ENCODE measurements around the gene ERCC1.

The ERCC1 gene

DNA sequence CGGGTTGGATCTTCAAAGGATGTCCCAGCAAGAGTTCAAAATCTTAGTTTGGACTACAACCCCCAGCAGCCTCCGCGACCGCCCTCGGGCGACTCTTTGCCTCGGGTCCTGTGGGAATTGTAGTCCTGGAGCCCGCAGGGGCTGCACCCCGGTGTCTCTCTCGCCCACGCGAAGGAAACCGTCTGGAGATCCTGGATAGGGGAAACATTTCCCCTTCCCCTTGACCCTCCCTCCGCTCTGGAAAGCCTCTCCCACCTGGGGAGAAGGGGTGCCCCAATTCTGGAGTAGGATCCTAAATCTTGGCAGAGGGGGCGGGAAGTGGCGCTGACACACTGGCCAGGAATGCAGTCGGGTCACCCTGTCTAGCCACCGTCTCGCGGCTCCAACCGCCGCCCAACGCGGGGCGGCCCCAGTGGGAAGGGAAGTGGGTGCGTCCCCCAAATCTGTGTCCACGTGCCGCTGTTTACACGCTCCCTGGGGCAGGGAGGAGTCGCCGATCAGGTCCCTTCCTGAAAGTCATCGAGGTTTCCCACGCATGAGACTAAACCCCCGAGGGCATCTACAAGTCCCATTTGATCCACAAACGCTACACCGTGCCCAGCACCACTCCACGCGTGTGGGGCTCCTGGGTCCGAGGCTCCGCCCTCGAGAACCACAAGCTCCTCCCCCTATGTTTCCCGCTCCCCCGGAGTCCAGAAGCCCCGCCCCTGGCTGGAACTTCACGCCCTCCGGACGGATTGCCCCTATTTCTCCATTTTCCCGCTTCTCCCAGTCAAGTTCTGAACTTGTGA, 18.1 kb downstream of the ERCC1 start:
- H3K27me3 ChIP-seq (replicated peaks in 2 of 5; ENCODE audit: control insufficient read depth in 4 of 5, insufficient read depth in 5 of 5, low read length in 4 of 5): peaks cover 0 to 32% (median 21%) of the 10 kb centered on the region in 5 experiments
- peaks cover 0 to 10% (median 1%) of the 10 kb centered on the region in 4 experiments for H3K36me3 ChIP-seq (ENCODE audit: control insufficient read depth in 4 of 4, insufficient read depth in 4 of 4, low read length in 3 of 4)
- under 1% methylated on average over 37 of the region's 48 CpGs for whole genome bisulfite sequencing (ENCODE audit: insufficient coverage)
- no peaks in the 10 kb centered on the region for H3K9me3 ChIP-seq (ENCODE audit: control extremely low read depth in 1 of 5, control insufficient read depth in 4 of 5, insufficient read depth in 2 of 5, low read depth in 1 of 5, low read length in 4 of 5)
- POLR2A ChIA-PET: no interaction called here
- peak overlapping the region; percentile 70 to 92 (median 83) for H3K4me3 ChIP-seq (ENCODE audit: control insufficient read depth in 1 of 7, extremely low read depth in 1 of 7, insufficient read depth in 4 of 7, low read depth in 2 of 7, low read length in 6 of 7)
- peaks cover 5 to 38% (median 38%) of the 10 kb centered on the region in 4 experiments for H3K4me1 ChIP-seq (ENCODE audit: control extremely low read depth in 1 of 4, control insufficient read depth in 4 of 4, insufficient read depth in 4 of 4, low read length in 3 of 4)
- H3K27ac ChIP-seq (ENCODE audit: insufficient read depth in 1 of 2, low read depth in 1 of 2, low read length in 2 of 2, poor library complexity in 1 of 2, severe bottlenecking in 2 of 2): peak overlapping the region; percentile 96 to 99
- CTCF ChIA-PET: interaction anchor here (3.0 to 6.7 kb wide), 4 partner anchors 11 to 80 kb away, joined by 11 to 65 read pairs (median 25); no protein-coding TSS in a partner anchor
- DNase-seq: peak; percentile 73 to 85 (median 78)

DNA sequence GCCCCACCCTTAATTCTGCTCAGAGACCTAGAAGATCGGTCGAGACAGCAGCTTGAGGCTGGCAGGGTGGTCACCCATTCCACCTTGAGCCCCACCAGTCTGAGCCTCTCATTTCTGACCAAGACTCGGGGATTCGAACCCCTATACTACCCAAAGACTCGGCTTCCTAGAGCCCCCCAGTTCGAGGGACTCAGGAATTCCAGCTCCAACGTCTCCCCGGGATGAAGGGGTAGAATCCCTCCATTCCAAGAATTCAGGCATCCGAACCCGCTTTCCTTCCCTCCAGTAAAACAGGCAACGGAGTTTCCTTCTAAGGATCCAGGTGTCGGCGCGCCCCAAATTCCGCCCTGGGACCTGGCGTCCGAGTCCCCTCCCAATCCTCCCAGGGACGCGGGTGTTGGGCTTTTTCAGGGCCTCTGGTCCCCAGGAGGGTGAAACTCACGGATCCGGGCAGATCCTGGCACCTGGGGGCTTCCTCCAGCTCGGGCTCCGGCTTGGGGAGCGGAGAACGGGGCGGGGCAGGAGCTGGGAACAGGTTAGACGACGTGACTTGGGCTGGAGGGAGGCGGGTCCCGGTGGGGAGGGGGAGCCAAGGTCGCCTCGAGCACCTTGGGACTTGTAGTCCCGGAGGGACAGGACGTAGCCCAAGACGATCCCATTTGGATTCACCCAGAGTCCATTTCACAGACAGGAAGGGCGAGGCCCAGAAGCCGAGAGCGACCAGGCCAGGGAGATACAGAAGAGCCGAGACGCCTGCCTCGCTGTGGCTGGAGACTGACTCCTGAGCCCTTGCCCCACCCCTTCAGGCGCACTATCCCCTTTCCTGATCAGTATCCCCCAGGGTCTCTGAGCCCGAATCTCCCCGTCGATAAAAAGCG, 18.9 kb downstream of the ERCC1 start, which contains the start of gene PPP1R13L:
Gene PPP1R13L (minus strand): TSS at position 513 of the 878 bp plus-strand sequence. CDS start 6,751 bp downstream, outside the sequence.
- peak within 1 kb of the TSS in 1 of 2 experiments; percentile 99 for H3K27ac ChIP-seq (ENCODE audit: insufficient read depth in 1 of 2, low read depth in 1 of 2, low read length in 2 of 2, poor library complexity in 1 of 2, severe bottlenecking in 2 of 2)
- peaks cover 5 to 38% (median 38%) of the 10 kb centered on the region in 4 experiments for H3K4me1 ChIP-seq (ENCODE audit: control extremely low read depth in 1 of 4, control insufficient read depth in 4 of 4, insufficient read depth in 4 of 4, low read length in 3 of 4)
- H3K36me3 ChIP-seq (ENCODE audit: control insufficient read depth in 4 of 4, insufficient read depth in 4 of 4, low read length in 3 of 4): peaks cover 0 to 10% (median 1%) of the 10 kb centered on the region in 4 experiments
- peaks cover 0 to 39% (median 21%) of the 10 kb centered on the region in 5 experiments for H3K27me3 ChIP-seq (replicated peaks in 2 of 5; ENCODE audit: control insufficient read depth in 4 of 5, insufficient read depth in 5 of 5, low read length in 4 of 5)
- DNase-seq: peak; percentile 25 to 41 (median 27)
- H3K9me3 ChIP-seq (ENCODE audit: control extremely low read depth in 1 of 5, control insufficient read depth in 4 of 5, insufficient read depth in 2 of 5, low read depth in 1 of 5, low read length in 4 of 5): no peaks in the 10 kb centered on the region
- H3K4me3 ChIP-seq (ENCODE audit: control insufficient read depth in 1 of 7, extremely low read depth in 1 of 7, insufficient read depth in 4 of 7, low read depth in 2 of 7, low read length in 6 of 7): peak within 1 kb of the TSS; percentile 70 to 92 (median 83)
- POLR2A ChIA-PET: interaction anchor here (1.6 kb wide), 1 partner anchor 74 kb away, joined by 4 read pairs; no protein-coding TSS in a partner anchor
- WGBS (ENCODE audit: insufficient coverage): 2% methylated on average over 41 of the region's 46 CpGs
- CTCF ChIA-PET: interaction anchor here (0.7 to 6.7 kb wide), 6 partner anchors 8 to 81 kb away, joined by 3 to 65 read pairs (median 14); no protein-coding TSS in a partner anchor

DNA sequence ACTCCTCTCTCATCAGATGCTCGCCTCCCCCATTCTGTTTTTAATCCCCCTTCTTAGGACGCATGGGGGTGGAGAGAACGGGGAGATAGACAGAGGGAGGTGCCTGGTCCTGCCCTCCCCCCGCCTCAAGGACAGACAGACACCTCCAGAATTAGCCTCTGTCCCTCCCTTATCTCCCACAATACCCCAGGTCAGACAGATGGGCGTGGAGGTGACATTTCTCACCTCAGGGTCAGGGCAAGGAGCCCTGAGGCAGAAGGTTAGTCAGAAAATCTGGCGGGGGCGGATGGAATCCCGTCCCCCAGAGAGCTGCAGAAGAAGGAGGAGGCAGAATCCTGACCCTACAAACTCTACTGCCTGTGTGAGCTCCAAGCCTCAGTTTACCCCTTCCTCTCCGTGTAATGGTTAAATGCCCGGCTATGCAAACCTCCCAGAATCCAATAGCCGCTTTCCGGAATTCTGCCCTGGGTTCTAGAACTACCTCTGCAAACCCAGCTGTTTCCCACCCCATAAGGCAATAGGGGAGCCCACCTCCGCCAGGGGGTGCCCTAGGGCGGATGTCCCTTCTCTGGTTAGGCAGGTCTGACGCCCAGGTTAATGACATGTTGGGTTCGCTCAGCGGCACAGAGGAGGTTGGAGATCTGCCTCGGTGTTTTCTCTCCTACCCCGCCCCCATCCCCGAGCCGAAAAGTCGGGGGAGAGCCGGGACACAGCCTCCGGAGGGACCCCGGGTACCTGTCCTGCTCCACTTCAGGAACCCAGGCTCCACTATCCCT, 19.7 kb downstream of the ERCC1 start:
- 17% methylated on average over 12 of the region's 25 CpGs for WGBS (ENCODE audit: insufficient coverage)
- H3K4me3 ChIP-seq (ENCODE audit: control insufficient read depth in 1 of 7, extremely low read depth in 1 of 7, insufficient read depth in 4 of 7, low read depth in 2 of 7, low read length in 6 of 7): peak overlapping the region in 4 of 7 experiments; percentile 82 to 92 (median 84)
- POLR2A ChIA-PET: interaction anchor here (1.6 kb wide), 1 partner anchor 75 kb away, joined by 4 read pairs; no protein-coding TSS in a partner anchor
- peak; percentile 51 to 70 (median 69) for DNase-seq
- CTCF ChIA-PET: interaction anchor here (0.6 to 6.7 kb wide), 9 partner anchors 9 to 81 kb away, joined by 3 to 65 read pairs (median 11); no protein-coding TSS in a partner anchor
- H3K36me3 ChIP-seq (ENCODE audit: control insufficient read depth in 4 of 4, insufficient read depth in 4 of 4, low read length in 3 of 4): peaks cover 0 to 5% (median 1%) of the 10 kb centered on the region in 4 experiments
- peaks cover 5 to 38% (median 36%) of the 10 kb centered on the region in 4 experiments for H3K4me1 ChIP-seq (ENCODE audit: control extremely low read depth in 1 of 4, control insufficient read depth in 4 of 4, insufficient read depth in 4 of 4, low read length in 3 of 4)
- peak overlapping the region in 1 of 2 experiments; percentile 43 for H3K27ac ChIP-seq (ENCODE audit: insufficient read depth in 1 of 2, low read depth in 1 of 2, low read length in 2 of 2, poor library complexity in 1 of 2, severe bottlenecking in 2 of 2)
- H3K27me3 ChIP-seq (replicated peaks in 2 of 5; ENCODE audit: control insufficient read depth in 4 of 5, insufficient read depth in 5 of 5, low read length in 4 of 5): peaks cover 0 to 44% (median 21%) of the 10 kb centered on the region in 5 experiments
- H3K9me3 ChIP-seq (ENCODE audit: control extremely low read depth in 1 of 5, control insufficient read depth in 4 of 5, insufficient read depth in 2 of 5, low read depth in 1 of 5, low read length in 4 of 5): no peaks in the 10 kb centered on the region

GRCh38 chr19:45403272-45403671, 20.4 kb downstream of the ERCC1 start:
- Histone ChIP-seq H3K4me1 (ENCODE audit: control extremely low read depth in 1 of 4, control insufficient read depth in 4 of 4, insufficient read depth in 4 of 4, low read length in 3 of 4) (peaks cover 5 to 44% (median 41%) of the 10 kb centered on the region in 4 experiments), H3K27me3 (replicated peaks in 2 of 5; ENCODE audit: control insufficient read depth in 4 of 5, insufficient read depth in 5 of 5, low read length in 4 of 5) (peaks cover 0 to 51% (median 25%) of the 10 kb centered on the region in 5 experiments), H3K9me3 (ENCODE audit: control extremely low read depth in 1 of 5, control insufficient read depth in 4 of 5, insufficient read depth in 2 of 5, low read depth in 1 of 5, low read length in 4 of 5) (no peaks in the 10 kb centered on the region), H3K36me3 (ENCODE audit: control insufficient read depth in 4 of 4, insufficient read depth in 4 of 4, low read length in 3 of 4) (no peaks in the 10 kb centered on the region), H3K27ac (ENCODE audit: insufficient read depth in 1 of 2, low read depth in 1 of 2, low read length in 2 of 2, poor library complexity in 1 of 2, severe bottlenecking in 2 of 2) (no peak overlapping the region), H3K4me3 (ENCODE audit: control insufficient read depth in 1 of 7, extremely low read depth in 1 of 7, insufficient read depth in 4 of 7, low read depth in 2 of 7, low read length in 6 of 7) (no peak overlapping the region)
- 95% methylated on average over 4 of the region's 4 CpGs for WGBS (ENCODE audit: insufficient coverage)
- CTCF ChIA-PET: interaction anchor here (0.6 to 6.7 kb wide), 11 partner anchors 9 to 82 kb away, joined by 3 to 65 read pairs (median 6); partner anchors contain the start of gene ERCC1
- no peak for DNase-seq
- POLR2A ChIA-PET: interaction anchor here (1.6 kb wide), 1 partner anchor 75 kb away, joined by 4 read pairs; no protein-coding TSS in a partner anchor

- H3K4me1 ChIP-seq (ENCODE audit: control extremely low read depth in 1 of 4, control insufficient read depth in 4 of 4, insufficient read depth in 4 of 4, low read length in 3 of 4): peaks cover 5 to 47% (median 42%) of the 10 kb centered on the region in 4 experiments
- H3K9me3 ChIP-seq (ENCODE audit: control extremely low read depth in 1 of 5, control insufficient read depth in 4 of 5, insufficient read depth in 2 of 5, low read depth in 1 of 5, low read length in 4 of 5): no peaks in the 10 kb centered on the region
Measured at GRCh38 chr19:45402298-45403061, 21.2 kb downstream of the ERCC1 start.

More at GRCh38 chr19:45402298-45403061, 21.2 kb downstream of the ERCC1 start:
- peak in 2 of 3 donors; percentile 68 to 72 for DNase-seq
- Histone ChIP-seq H3K36me3 (ENCODE audit: control insufficient read depth in 4 of 4, insufficient read depth in 4 of 4, low read length in 3 of 4) (no peaks in the 10 kb centered on the region), H3K27ac (ENCODE audit: insufficient read depth in 1 of 2, low read depth in 1 of 2, low read length in 2 of 2, poor library complexity in 1 of 2, severe bottlenecking in 2 of 2) (no peak overlapping the region), H3K27me3 (replicated peaks in 2 of 5; ENCODE audit: control insufficient read depth in 4 of 5, insufficient read depth in 5 of 5, low read length in 4 of 5) (peaks cover 0 to 59% (median 29%) of the 10 kb centered on the region in 5 experiments), H3K4me3 (ENCODE audit: control insufficient read depth in 1 of 7, extremely low read depth in 1 of 7, insufficient read depth in 4 of 7, low read depth in 2 of 7, low read length in 6 of 7) (no peak overlapping the region)
- WGBS (ENCODE audit: insufficient coverage): 19% methylated on average over 40 of the region's 40 CpGs
- CTCF ChIA-PET: interaction anchor here (0.5 to 6.7 kb wide), 17 partner anchors 8 to 312 kb away, joined by 3 to 65 read pairs (median 5); partner anchors contain the start of gene ERCC1
- POLR2A ChIA-PET: no interaction called here

Data from common myeloid progenitor, CD34-positive (primary cell).